Neural cell (in vitro differentiated cells): ENCODE data around the gene NEDD9.

ENCODE experiments used
- CTCF ChIP-seq: fragments of 450-650 bp; IDR thresholded peaks from 2 replicates; pipeline ENCODE4 v1.5.1; 2014; ENCODE audit warnings: antibody characterized with exemption, mild to moderate bottlenecking, moderate library complexity; ENCODE audit not compliant: poor library complexity, severe bottlenecking
- MXI1 ChIP-seq: fragments of 450-650 bp; conservative IDR thresholded peaks from 2 replicates; pipeline ENCODE4 v1.6.1; 2014; ENCODE audit warnings: antibody characterized with exemption, mild to moderate bottlenecking; ENCODE audit not compliant: poor library complexity, severe bottlenecking
- REST ChIP-seq: IDR thresholded peaks from 2 replicates; pipeline ENCODE4 v1.6.1; 2012; ENCODE audit warnings: borderline replicate concordance

GRCh38 chr6:11280394-11280793 lies 47.9 kb upstream of the NEDD9 start:
- no peak for TF ChIP-seq CTCF
- no peak for TF ChIP-seq MXI1
- no peak for TF ChIP-seq REST
